ENCODE data around the gene OR6A2. TPM values are rescaled to one million over a fixed set of nuclear protein-coding genes. Genes with fewer than 3 reads are reported as not detected.

OR6A2 gene
- total and polyA plus RNA-seq, 2 donors (not counting 1 experiment from before 2014, with no cell fraction given): 0.17 TPM; not detected in 1

DNA sequence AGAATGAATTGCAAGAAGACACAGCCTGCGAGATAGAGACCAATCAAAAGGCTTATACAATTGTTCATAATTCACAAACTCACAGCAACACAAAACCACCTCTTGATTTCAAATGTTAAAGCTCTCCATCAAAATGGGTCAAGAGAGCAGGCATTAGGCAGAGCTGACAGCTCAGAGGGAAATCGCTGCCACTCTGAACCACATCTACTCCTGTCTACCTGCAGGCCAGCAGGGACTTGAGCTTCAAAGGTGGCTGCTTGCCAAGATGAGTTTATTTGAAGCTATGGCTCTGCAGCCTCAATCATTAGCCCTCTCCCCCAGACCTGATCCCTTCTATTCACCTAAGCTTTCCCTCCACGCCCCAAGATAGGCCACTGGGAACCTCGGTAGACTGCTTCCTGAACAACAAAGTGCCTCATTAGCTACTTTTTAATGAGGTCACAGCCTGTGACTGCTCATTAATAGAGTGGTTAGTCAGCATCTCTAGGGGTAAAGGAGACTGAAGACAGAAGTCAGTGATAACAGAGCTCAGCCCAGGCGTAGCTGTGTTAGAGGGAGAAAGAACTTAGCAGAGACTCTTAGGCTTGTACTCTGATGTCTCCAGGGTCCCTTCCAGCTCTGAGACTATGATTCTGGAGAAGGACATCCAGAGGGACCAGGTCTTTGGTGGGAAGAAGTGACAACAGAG is 24.8 kb upstream of the OR6A2 start:
- no peaks in the 10 kb centered on the region for H4K20me1 ChIP-seq (ENCODE audit: control insufficient read depth, extremely low read depth, insufficient read depth, low read length)
- no peak overlapping the region for H3K27ac ChIP-seq (ENCODE audit: insufficient read depth, low read length)
- no peak overlapping the region for H3K4me3 ChIP-seq (replicated peaks in 1 of 4; ENCODE audit: control extremely low read depth in 1 of 4, insufficient read depth in 1 of 4, low read depth in 3 of 4, low read length in 4 of 4)
- no peaks in the 10 kb centered on the region for H3K4me1 ChIP-seq (ENCODE audit: control insufficient read depth, extremely low read depth, insufficient read depth, low read length)
- H3K79me2 ChIP-seq (ENCODE audit: control insufficient read depth, insufficient read depth, low read length): no peaks in the 10 kb centered on the region
- no peak overlapping the region for H2AFZ ChIP-seq (ENCODE audit: low read length)
- no peaks in the 10 kb centered on the region for H3K27me3 ChIP-seq (ENCODE audit: control insufficient read depth, insufficient read depth, low read length)
- H3K36me3 ChIP-seq (ENCODE audit: control insufficient read depth, insufficient read depth, low read length): no peaks in the 10 kb centered on the region
- TF ChIP-seq CTCF (conservative IDR thresholded peaks at IDR 0.05 in 1 of 2, IDR thresholded peaks at IDR 0.05 in 1 of 2; ENCODE audit: low read depth in 1 of 2, low read length in 2 of 2): no peak
- TF ChIP-seq EZH2 (IDR thresholded peaks at IDR 0.05; ENCODE audit: low read length, missing control alignments): no peak
- H3K4me2 ChIP-seq (ENCODE audit: extremely low read depth, insufficient read depth, low read length): no peak overlapping the region
- DNase-seq (ENCODE audit: low read depth in 2 of 2): no peak
- no peak overlapping the region for H3K9ac ChIP-seq (ENCODE audit: insufficient read depth, low read length)
- H3K9me3 ChIP-seq (ENCODE audit: control insufficient read depth, insufficient read depth, low read depth, low read length): no peaks in the 10 kb centered on the region

- no peak overlapping the region for H3K4me3 ChIP-seq (replicated peaks in 1 of 4; ENCODE audit: control extremely low read depth in 1 of 4, insufficient read depth in 1 of 4, low read depth in 3 of 4, low read length in 4 of 4)
- H3K9ac ChIP-seq (ENCODE audit: insufficient read depth, low read length): no peak overlapping the region
- H3K9me3 ChIP-seq (ENCODE audit: control insufficient read depth, insufficient read depth, low read depth, low read length): no peaks in the 10 kb centered on the region
- H3K4me1 ChIP-seq (ENCODE audit: control insufficient read depth, extremely low read depth, insufficient read depth, low read length): no peaks in the 10 kb centered on the region
- no peak for DNase-seq (ENCODE audit: low read depth in 2 of 2)
- H3K27me3 ChIP-seq (ENCODE audit: control insufficient read depth, insufficient read depth, low read length): no peaks in the 10 kb centered on the region
- H3K36me3 ChIP-seq (ENCODE audit: control insufficient read depth, insufficient read depth, low read length): no peaks in the 10 kb centered on the region
- no peaks in the 10 kb centered on the region for H4K20me1 ChIP-seq (ENCODE audit: control insufficient read depth, extremely low read depth, insufficient read depth, low read length)
- no peak overlapping the region for H3K4me2 ChIP-seq (ENCODE audit: extremely low read depth, insufficient read depth, low read length)
- H3K27ac ChIP-seq (ENCODE audit: insufficient read depth, low read length): no peak overlapping the region
- no peak for TF ChIP-seq EZH2 (IDR thresholded peaks at IDR 0.05; ENCODE audit: low read length, missing control alignments)
- no peak for TF ChIP-seq CTCF (conservative IDR thresholded peaks at IDR 0.05 in 1 of 2, IDR thresholded peaks at IDR 0.05 in 1 of 2; ENCODE audit: low read depth in 1 of 2, low read length in 2 of 2)
- H2AFZ ChIP-seq (ENCODE audit: low read length): no peak overlapping the region
- no peaks in the 10 kb centered on the region for H3K79me2 ChIP-seq (ENCODE audit: control insufficient read depth, insufficient read depth, low read length)
These were observed 19.5 kb upstream of the OR6A2 start for GRCh38 chr11:6818967-6819366.

DNA sequence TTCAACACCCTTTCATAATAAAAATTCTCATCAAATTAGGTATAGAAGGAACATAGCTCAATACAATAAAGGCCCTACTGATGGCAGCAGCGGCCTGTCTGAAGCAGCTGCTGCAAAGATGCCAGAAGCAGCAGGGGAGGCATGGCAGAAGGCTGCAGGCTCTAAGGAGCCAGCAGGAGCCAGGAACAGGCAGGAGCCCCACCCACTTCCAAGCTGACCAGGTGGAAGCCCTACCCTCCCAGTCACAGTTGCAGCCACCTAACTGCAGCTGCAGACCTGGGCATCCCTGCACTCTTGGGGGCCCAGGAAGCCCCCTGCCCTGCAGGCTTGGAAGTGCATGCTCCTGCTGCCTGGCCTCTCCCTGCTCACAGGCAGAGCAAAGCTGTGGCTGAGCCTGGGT is 18.2 kb upstream of the OR6A2 start:
- Histone ChIP-seq H2AFZ (ENCODE audit: low read length) (no peak overlapping the region), H3K9me3 (ENCODE audit: control insufficient read depth, insufficient read depth, low read depth, low read length) (no peaks in the 10 kb centered on the region), H3K4me3 (replicated peaks in 1 of 4; ENCODE audit: control extremely low read depth in 1 of 4, insufficient read depth in 1 of 4, low read depth in 3 of 4, low read length in 4 of 4) (no peak overlapping the region), H4K20me1 (ENCODE audit: control insufficient read depth, extremely low read depth, insufficient read depth, low read length) (no peaks in the 10 kb centered on the region), H3K4me1 (ENCODE audit: control insufficient read depth, extremely low read depth, insufficient read depth, low read length) (no peaks in the 10 kb centered on the region), H3K9ac (ENCODE audit: insufficient read depth, low read length) (no peak overlapping the region), H3K27me3 (ENCODE audit: control insufficient read depth, insufficient read depth, low read length) (no peaks in the 10 kb centered on the region), H3K4me2 (ENCODE audit: extremely low read depth, insufficient read depth, low read length) (no peak overlapping the region), H3K27ac (ENCODE audit: insufficient read depth, low read length) (no peak overlapping the region), H3K36me3 (ENCODE audit: control insufficient read depth, insufficient read depth, low read length) (no peaks in the 10 kb centered on the region), H3K79me2 (ENCODE audit: control insufficient read depth, insufficient read depth, low read length) (no peaks in the 10 kb centered on the region)
- no peak for DNase-seq (ENCODE audit: low read depth in 2 of 2)
- TF ChIP-seq CTCF (conservative IDR thresholded peaks at IDR 0.05 in 1 of 2, IDR thresholded peaks at IDR 0.05 in 1 of 2; ENCODE audit: low read depth in 1 of 2, low read length in 2 of 2): no peak
- no peak for TF ChIP-seq EZH2 (IDR thresholded peaks at IDR 0.05; ENCODE audit: low read length, missing control alignments)
